GM12891 (cell line): ENCODE data around the gene MPND.

Experiments used
- POLR2A ChIP-seq: IDR thresholded peaks from 2 replicates; pipeline ENCODE4 v1.6.1; 2011; ENCODE audit warnings: low read depth, low read length, control low read depth
- POLR2AphosphoS5 ChIP-seq: IDR thresholded peaks from 2 replicates; pipeline ENCODE4 v1.6.1; 2011; ENCODE audit warnings: low read depth, low read length, control low read depth
- SPI1 ChIP-seq: IDR thresholded peaks from 2 replicates; pipeline ENCODE4 v1.6.1; 2011; ENCODE audit warnings: low read depth, low read length, control low read depth

DNA sequence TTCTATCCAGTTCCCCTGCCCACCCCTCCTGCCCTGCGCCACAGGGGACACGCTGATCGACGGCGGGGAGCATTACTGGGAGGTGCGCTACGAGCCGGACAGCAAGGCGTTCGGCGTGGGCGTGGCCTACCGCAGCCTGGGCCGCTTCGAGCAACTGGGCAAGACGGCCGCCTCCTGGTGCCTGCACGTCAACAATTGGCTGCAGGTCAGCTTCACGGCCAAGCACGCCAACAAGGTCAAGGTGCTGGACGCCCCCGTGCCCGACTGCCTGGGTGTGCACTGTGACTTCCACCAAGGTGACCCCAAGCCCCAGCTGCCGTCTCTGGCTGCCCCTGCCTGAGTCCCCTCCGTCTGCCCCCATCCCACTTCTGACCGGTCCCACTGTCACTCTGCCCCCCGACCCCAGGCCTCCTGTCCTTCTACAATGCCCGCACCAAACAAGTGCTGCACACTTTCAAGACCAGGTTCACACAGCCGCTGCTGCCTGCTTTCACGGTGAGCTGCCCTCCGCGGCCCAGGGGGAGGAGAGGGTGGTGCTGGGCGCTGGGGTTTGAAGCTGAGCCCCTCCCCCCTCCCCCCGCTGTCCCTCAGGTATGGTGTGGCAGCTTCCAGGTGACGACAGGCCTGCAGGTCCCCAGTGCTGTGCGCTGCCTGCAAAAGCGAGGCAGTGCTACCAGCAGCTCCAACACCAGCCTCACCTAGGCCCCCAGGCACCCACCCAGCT is 20.3 kb upstream of the MPND start:
- no peak for TF ChIP-seq POLR2A
- TF ChIP-seq POLR2AphosphoS5: no peak
- no peak for TF ChIP-seq SPI1
